ENCODE results near the gene CRX.
"Not testable (repeated sequence)": the region's sequence is repeated elsewhere in the genome, so short reads cannot be mapped to it uniquely, and the experiment has no call there.

The CRX gene

GRCh38 chr19:47821460-47822020, at the start of gene CRX:
Gene CRX (plus strand): TSS chr19:47821937. CDS start chr19:47834444, 12,507 bp downstream.
- DNase-seq (ENCODE audit: low read depth): no peak

DNA sequence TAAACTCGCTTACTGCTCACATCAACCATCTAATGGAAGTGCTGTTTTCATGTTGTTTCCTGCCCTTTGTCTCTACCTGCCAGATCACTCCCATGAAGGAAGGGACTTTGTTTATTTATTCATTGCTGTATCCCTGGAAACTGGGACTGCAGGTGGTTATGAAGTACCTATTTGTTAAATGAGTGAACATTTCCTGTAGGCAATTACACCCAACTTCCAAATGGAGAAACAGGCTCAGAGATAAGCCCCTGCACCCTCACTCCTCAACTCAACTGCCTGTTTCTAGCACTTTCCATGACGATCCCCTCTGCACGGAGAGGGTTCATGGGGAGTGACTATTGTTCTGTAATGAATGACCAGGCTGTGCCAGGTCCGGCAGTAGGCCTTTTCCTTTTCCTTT, 45.2 kb upstream of the CRX start:
- no peak for DNase-seq (ENCODE audit: low read depth)

DNA sequence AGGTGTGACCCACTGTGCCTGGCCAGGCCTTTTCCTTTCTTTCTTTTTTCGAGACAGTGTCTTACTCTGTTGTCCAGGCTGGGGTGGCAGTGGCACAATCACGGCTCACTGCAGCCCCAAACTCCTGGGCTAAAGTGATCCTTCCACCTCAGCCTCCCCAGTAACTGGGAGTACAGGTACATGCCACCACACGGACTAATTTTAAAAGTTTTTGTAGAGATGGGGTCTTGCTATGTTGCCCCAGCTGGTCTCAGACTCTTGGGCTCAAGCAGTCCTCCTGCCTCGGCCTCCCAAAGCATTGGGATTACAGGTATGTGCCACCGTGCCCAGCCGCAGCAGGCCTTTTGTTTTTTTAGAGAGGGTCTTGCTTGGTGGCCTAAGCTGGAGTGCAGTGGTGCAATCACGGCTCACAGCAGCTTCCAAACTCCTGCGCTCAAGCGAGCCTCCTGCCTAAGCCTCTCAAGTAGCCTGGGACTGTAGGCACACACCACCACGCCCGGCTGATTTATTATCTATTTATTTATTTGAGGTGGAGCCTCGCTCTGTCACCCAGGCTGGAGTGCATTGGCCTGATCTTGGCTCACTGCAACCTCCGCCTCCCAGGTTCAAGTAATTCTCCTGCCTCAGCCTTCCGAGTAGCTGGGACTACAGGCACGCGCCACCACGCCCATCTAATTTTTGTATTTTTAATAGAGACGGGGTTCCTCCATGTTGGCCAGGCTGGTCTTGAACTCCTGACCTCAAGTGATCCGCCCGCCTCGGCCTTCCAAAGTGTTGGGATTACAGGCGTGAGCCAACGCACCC, 44.3 kb upstream of the CRX start:
- not testable (repeated sequence) for DNase-seq (ENCODE audit: low read depth)

DNA sequence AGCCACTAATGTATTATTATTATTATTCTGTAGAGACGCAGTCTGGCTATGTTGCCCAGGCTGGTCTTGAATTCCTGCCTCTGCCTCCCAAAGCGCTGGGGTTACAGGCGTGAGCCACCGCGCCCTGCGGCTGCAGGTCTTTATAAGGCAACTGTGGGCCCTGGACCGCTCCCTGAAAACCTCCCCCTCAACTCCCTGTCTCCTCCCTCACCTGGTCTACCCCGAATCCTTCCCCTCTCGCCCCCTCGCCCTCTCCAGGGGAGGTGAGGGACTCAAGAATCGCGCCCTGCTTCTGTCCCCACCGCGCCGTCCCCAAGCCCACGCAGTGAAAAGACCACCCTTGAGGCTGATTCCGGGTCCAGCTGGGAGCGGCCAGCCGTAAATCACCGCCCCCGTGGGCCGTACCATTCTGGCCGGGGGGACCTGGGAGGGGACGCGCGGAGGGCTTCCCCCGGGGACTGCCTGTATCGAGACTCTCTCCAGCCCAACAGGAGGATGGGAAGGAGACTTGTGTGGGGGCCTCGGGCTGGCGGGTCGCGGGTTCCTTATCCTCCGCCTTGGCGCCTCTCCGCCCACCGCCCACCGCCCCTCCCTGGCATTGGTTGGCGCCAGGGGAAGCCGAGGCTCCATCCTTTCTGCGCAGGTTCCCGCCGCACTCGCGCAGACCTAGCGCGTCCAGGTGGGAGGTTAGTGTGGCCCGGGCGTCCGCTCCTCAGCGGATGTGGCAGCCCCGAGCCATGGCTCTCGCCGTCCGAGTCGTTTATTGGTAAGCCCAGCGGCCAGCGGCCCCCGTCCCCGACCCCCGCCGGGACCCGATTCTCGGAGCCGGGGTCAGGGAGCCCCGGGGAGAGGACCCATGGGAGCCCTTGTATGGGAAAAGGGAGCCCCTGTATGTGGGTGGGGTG, 43.4 kb upstream of the CRX start, which contains the start of gene SELENOW:
Gene SELENOW (plus strand): TSS at position 655 of the 905 bp plus-strand sequence. CDS start 83 bp downstream, at position 738.
- no peak for DNase-seq (ENCODE audit: low read depth)

- DNase-seq (ENCODE audit: low read depth): no peak
These were observed 42.8 kb upstream of the CRX start for GRCh38 chr19:47778954-47779351.

DNA sequence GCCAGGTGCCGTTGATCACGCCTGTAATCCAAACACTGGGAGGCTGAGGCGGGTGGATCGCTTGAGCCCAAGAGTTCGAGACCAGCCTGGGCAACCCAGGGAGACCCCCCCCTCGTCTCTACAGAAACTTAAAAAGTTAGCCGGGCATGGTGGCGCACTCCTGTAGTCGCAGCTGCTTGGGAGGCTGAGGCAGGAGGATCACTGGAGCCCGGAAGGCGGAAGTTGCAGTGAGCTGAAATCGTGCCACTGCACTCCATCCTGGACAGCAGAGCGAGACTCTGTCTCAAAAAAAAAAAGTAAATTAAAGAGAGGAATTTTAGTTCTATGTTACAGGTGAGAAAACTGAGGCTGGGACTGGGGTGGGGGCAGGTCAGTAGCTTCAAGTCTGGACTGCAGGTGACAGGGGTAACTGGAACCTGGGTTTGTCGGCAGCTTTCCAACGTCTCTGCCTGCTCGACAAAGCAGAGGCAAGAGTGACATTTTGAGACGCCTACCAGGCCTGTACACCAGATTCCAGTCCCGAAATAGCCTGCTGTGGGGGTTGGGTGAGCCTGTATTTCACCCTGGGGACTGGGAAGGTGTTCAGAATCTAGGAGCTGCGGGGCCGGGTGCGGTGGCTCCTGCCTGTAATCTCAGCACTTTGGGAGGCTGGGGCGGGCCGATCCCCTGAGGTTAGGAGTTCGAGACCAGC, 42.1 kb upstream of the CRX start:
- no peak for DNase-seq (ENCODE audit: low read depth)

DNA sequence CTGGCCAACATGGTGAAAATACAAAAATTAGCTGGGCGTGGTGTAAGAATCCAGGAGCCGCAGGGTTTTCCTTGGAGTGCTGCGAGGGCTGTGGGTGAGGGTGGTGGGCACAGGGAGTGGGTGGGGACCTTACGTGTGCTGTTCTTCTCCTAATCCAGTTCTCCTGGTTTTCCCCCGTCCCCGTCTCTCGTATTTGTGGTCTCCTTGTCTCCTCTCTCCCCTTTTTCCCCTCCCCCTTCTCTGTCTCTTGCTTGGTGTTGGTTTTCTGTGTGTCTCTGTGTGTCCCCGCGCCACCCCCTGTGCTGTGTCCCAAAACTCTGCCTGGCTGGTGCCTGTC, 41.6 kb upstream of the CRX start:
- DNase-seq (ENCODE audit: low read depth): no peak

DNA sequence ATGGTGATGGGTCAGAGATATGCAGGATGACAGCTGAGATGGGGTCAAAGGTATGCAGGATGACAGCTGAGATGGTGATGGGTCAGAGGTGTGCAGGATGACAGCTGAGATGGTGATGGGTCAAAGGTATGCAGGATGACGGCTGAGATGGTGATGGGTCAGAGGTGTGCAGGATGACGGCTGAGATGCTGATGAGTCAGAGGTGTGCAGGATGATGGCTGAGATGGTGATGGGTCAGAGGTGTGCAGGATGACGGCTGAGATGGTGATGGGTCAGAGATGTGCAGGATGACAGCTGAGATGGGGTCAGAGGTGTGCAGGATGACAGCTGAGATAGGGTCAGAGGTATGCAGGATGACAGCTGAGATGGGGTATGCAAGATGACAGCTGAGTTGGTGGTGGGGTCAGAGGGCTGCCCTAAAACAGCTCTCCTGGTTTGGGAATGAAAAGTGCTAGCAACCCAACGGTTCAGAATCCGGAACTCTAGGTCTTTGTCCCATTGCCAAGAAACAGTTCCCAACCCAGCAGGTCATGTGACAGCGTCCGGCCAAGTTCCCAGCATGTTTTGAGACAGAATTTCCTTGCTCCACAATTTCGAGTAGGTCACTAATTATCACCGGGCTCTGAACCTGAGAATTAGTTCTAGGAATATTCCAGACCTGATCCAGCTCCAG, 40.0 kb upstream of the CRX start:
- no peak for DNase-seq (ENCODE audit: low read depth)

- no peak for DNase-seq (ENCODE audit: low read depth)
These were observed 35.2 kb upstream of the CRX start for GRCh38 chr19:47786566-47786965.

DNA sequence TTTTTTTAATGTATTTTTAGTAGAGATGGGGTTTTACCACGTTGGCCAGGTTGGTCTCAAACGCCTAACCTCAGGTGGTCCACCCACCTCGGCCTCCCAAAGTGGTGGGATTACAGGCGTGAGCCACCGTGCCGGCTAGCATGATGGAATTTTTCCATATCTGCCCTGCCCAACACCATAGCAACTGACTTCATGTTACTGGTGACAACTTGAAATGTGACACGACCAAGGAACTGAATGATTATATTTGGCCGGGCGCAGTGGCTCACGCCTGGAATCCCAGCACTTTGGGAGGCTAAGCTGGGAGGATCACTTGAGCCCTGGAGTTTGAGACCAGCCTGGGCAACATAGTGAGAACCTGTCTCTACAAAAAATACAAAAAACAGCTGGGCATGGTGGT, 34.4 kb upstream of the CRX start:
- not testable (repeated sequence) for DNase-seq (ENCODE audit: low read depth)

GRCh38 chr19:47789811-47790210, 31.9 kb upstream of the CRX start:
- DNase-seq (ENCODE audit: low read depth): not testable (repeated sequence)

DNA sequence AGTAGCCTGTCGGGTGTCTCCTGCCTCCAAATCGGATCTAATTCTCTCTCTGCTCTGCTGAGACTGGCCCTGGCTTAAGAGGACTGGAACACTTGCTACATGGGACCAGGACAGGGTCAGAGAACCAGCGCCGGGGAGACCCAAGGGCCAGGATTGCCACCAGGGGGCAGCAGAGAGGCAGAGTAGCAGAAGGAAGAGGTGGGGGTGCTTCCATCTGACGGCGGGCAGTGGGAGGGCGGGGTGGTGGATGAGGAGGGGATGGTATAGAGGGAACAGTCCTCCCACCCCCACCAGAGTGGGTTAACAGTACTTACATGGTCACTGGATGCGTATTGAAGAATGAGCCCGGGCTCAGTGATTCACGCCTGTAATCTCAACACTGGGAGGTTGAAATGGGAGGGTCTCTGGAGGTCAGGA, 31.3 kb upstream of the CRX start:
- no peak for DNase-seq (ENCODE audit: low read depth)

GRCh38 chr19:47792616-47793015, 29.1 kb upstream of the CRX start:
- DNase-seq (ENCODE audit: low read depth): no peak

DNA sequence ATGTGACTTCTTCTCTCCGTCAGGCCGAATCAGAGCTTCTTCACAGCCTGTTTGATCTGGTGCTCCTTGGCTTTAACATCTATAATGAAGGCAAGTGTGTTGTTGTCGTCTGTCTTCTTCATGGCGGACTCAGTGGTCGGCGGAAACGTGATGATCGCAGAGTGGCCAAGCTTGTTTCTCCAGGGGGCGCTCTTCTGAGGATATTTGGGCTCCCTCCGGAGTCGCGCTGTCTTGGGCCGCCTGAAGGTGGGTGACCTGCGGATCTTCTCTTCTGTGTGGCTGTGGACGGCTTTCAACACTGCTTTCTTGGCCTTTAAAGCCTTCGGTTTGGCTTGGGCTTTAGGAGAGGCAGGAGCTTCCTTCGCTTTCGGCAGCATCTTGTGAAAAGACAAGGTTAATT, 27.2 kb upstream of the CRX start:
- DNase-seq (ENCODE audit: low read depth): no peak

DNA sequence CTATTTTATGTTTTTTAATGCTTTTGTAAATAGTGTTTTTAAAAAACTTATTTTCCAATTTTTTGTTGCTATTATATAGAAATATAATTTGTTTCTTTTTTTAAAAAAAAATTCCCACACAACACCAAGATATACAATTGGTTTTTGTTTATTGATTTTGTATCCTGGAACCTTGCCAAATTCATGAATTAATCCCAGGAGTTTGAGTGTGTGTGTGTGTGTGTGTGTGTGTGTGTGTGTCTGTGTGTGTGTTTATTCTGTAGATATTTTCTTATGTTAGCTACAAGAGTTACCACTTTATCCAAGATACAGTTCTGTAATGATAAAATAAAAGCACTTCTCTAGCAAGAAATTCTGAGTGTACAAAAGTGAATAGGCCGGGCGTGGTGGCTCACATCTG, 25.0 kb upstream of the CRX start:
- DNase-seq (ENCODE audit: low read depth): no peak

- no peak for DNase-seq (ENCODE audit: low read depth)
These were observed 23.5 kb upstream of the CRX start for GRCh38 chr19:47797996-47798903.

DNA sequence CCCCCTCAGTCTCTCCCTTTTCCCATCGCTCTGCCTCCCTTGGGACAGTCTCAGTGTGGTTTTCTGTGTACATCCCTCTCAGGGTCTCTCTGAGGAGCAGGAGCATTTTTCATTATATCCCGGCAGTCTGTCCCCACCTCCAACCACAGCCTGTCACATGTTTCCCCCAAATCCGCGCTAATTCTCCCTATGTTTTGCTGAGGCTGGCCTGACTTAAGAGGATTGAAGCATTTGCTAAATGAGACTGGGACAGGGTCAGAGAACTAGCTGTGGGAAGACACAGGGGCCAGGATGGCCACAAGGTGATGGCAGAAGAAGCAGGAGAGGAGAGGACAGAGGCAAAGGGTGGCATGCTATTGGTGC, 22.9 kb upstream of the CRX start:
- DNase-seq (ENCODE audit: low read depth): no peak

DNA sequence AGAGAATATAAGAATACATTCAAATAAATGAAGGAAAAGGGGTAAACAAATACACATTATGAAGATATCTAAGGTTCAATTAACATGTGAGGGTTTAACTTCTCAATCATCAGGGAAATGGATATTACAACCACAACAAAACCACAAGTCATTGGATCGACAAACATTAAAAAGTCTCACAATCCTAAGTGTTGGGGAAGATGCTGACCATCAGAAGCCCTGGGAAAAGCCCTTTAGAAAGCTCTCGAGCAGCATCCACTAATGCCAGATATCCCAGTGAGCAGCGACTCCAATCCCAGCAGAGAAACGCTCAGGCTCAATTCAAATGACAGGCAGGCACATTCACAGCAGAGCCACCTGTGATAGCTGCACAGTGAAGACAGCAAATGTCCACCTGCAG, 20.5 kb upstream of the CRX start:
- DNase-seq (ENCODE audit: low read depth): no peak

DNA sequence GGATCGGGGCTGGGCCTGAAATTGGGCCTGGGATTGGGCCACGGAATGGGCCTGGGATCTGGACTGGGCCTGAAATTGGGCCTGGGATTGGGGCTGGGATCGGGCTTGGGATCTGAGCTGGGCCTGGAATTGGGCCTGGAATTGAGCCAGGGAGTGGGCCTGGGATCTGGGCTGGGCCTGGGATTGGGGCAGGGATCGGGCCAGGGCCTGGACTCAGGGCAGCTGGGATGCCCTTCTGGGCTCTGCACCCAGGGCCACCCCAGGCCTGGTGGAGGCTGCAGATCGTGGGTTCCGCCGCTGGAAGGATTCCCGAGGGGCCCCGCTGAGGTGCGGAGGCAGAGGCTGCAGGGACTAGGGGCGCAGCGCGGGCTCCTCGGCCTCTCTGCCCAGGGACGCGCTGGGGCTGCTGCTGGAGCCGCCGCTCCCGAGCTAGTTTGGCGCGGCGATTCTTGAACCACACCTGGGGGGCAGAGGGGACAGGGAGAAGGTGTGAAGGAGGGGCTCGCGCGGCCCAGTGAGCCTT, 19.2 kb upstream of the CRX start:
- no peak for DNase-seq (ENCODE audit: low read depth)

- DNase-seq (ENCODE audit: low read depth): not testable (repeated sequence)
These were observed 18.6 kb upstream of the CRX start for GRCh38 chr19:47803148-47803547.
